HEK293 (cell line): Measurements from ENCODE around the gene KCNQ4.

Experiments
- ZBTB21 ChIP-seq: fragments of 450-650 bp; formaldehyde crosslinking; IDR thresholded peaks from 2 replicates; pipeline ENCODE4 v1.5.1; 2017; ENCODE audit warnings: missing biosample characterization, missing genetic modification characterization
- ZFP41 ChIP-seq: fragments of 450-650 bp; formaldehyde crosslinking; IDR thresholded peaks from 2 replicates; pipeline ENCODE4 v1.5.1; 2016; ENCODE audit warnings: missing biosample characterization, missing genetic modification characterization, borderline replicate concordance
- ZNF10 ChIP-seq: fragments of 450-650 bp; formaldehyde crosslinking; IDR thresholded peaks from 2 replicates; pipeline ENCODE4 v1.5.1; 2017; ENCODE audit warnings: missing biosample characterization, missing genetic modification characterization
- ZNF112 ChIP-seq: fragments of 450-650 bp; formaldehyde crosslinking; IDR thresholded peaks from 2 replicates; pipeline ENCODE4 v1.5.0; 2017; ENCODE audit warnings: missing biosample characterization, missing genetic modification characterization
- ZNF175 ChIP-seq: fragments of 450-650 bp; formaldehyde crosslinking; IDR thresholded peaks from 2 replicates; pipeline ENCODE4 v1.5.1; 2016; ENCODE audit warnings: missing biosample characterization, missing genetic modification characterization
- ZNF433 ChIP-seq: fragments of 450-650 bp; formaldehyde crosslinking; IDR thresholded peaks from 2 replicates; pipeline ENCODE4 v1.5.1; 2016; ENCODE audit warnings: missing biosample characterization, missing genetic modification characterization, low read depth
- ZNF501 ChIP-seq: fragments of 450-650 bp; formaldehyde crosslinking; IDR thresholded peaks from 2 replicates; pipeline ENCODE4 v1.5.1; 2016; ENCODE audit warnings: missing biosample characterization, missing genetic modification characterization
- ZNF514 ChIP-seq: fragments of 450-650 bp; formaldehyde crosslinking; IDR thresholded peaks from 2 replicates; pipeline ENCODE4 v1.5.1; 2016; ENCODE audit warnings: missing biosample characterization, missing genetic modification characterization
- ZNF747 ChIP-seq: fragments of 450-650 bp; formaldehyde crosslinking; IDR thresholded peaks from 2 replicates; pipeline ENCODE4 v1.5.1; 2016; ENCODE audit warnings: missing biosample characterization, missing genetic modification characterization
- TF ChIP-seq, protein P1 (sequence below): fragments of 450-650 bp; formaldehyde crosslinking; IDR thresholded peaks from 2 replicates; pipeline ENCODE4 v1.5.1; 2016; ENCODE audit warnings: missing biosample characterization, missing genetic modification characterization
- TF ChIP-seq, protein P2 (sequence below): fragments of 450-650 bp; formaldehyde crosslinking; IDR thresholded peaks from 2 replicates; pipeline ENCODE4 v1.5.1; 2016; ENCODE audit warnings: missing biosample characterization, missing genetic modification characterization
- TF ChIP-seq, protein P3 (sequence below): sonication (generic); formaldehyde crosslinking; IDR thresholded peaks from 2 replicates; pipeline ENCODE4 v1.8.1; 2022; ENCODE audit warnings: mild to moderate bottlenecking, moderate library complexity, missing genetic modification reagents

DNA sequence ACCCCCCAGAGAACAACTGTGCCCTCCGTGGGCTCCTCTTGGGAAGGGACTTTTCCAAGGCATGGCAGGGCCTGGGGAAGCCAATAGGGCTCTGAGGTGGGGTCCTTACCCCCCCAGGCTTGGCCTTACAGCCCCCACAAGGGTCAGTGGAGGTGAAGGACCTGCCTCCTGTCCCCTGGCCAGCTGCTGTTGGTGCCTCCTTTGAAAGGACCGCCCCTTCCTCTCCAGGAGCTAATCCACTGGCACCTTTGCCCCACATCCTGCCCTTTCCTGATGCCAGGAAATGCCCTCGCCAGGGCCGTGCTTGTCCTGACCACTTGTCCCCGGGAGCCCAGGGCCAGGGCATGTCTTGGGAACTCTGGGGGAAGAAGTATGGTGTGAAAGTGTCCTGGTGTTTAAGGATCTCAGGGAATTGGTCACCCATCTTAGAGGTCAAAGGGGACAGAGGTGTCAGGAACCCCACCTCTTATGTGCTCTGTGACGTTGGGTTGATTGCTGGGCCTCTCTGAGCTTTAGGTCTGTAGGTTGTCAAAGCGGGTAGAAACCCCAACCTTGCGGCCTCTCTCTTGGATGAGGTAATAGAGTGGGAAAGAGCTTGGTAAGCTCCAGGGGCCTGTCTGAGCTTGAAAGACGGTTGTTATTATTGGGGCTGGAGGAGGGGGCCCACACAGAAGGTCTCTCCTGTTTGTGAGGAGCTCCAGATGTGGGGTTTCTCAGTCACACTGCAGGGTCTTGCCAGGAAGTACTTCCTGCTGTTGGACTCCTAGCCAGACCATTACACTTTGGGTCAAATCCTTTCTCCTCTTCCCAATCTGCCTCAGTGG is 2.8 kb downstream of the KCNQ4 start:
- no peak for TF ChIP-seq ZNF514 (tag by site-specific recombination)
- no peak for TF ChIP-seq ZNF112 (tag by site-specific recombination)
- TF ChIP-seq ZNF747, result no peak
- TF ChIP-seq, protein P1, sequence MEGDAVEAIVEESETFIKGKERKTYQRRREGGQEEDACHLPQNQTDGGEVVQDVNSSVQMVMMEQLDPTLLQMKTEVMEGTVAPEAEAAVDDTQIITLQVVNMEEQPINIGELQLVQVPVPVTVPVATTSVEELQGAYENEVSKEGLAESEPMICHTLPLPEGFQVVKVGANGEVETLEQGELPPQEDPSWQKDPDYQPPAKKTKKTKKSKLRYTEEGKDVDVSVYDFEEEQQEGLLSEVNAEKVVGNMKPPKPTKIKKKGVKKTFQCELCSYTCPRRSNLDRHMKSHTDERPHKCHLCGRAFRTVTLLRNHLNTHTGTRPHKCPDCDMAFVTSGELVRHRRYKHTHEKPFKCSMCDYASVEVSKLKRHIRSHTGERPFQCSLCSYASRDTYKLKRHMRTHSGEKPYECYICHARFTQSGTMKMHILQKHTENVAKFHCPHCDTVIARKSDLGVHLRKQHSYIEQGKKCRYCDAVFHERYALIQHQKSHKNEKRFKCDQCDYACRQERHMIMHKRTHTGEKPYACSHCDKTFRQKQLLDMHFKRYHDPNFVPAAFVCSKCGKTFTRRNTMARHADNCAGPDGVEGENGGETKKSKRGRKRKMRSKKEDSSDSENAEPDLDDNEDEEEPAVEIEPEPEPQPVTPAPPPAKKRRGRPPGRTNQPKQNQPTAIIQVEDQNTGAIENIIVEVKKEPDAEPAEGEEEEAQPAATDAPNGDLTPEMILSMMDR, result no peak
- TF ChIP-seq ZBTB21 (tag by site-specific recombination), result no peak
- no peak for TF ChIP-seq ZNF433 (tag by site-specific recombination)
- no peak for TF ChIP-seq ZFP41 (tag by site-specific recombination)
- TF ChIP-seq, protein P2, sequence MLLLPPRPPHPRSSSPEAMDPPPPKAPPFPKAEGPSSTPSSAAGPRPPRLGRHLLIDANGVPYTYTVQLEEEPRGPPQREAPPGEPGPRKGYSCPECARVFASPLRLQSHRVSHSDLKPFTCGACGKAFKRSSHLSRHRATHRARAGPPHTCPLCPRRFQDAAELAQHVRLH (tag by site-specific recombination), result no peak
- no peak for TF ChIP-seq ZNF10 (tag by site-specific recombination)
- TF ChIP-seq ZNF175 (tag by site-specific recombination), result no peak
- TF ChIP-seq, protein P3, sequence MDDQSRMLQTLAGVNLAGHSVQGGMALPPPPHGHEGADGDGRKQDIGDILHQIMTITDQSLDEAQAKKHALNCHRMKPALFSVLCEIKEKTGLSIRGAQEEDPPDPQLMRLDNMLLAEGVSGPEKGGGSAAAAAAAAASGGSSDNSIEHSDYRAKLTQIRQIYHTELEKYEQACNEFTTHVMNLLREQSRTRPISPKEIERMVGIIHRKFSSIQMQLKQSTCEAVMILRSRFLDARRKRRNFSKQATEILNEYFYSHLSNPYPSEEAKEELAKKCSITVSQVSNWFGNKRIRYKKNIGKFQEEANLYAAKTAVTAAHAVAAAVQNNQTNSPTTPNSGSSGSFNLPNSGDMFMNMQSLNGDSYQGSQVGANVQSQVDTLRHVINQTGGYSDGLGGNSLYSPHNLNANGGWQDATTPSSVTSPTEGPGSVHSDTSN, result no peak
- TF ChIP-seq ZNF501, result no peak
